Stimulated activated CD4-positive, alpha-beta T cell treated with anti-CD3 and anti-CD28 coated beads, Interleukin-15, amount 100 ng/mL, for 48 hours (primary cell): ENCODE measurements around the gene MACF1.
"Not testable (repeated sequence)": the region's sequence is repeated elsewhere in the genome, so short reads cannot be mapped to it uniquely, and the experiment has no call there.

ENCODE experiments used
- DNase-seq, 2 donors: peaks; one replicate each; pipeline ENCODE4 v3.0.0-alpha.2; 2020; ENCODE audit warnings: low read depth in 2 of 2

MACF1 gene

DNA sequence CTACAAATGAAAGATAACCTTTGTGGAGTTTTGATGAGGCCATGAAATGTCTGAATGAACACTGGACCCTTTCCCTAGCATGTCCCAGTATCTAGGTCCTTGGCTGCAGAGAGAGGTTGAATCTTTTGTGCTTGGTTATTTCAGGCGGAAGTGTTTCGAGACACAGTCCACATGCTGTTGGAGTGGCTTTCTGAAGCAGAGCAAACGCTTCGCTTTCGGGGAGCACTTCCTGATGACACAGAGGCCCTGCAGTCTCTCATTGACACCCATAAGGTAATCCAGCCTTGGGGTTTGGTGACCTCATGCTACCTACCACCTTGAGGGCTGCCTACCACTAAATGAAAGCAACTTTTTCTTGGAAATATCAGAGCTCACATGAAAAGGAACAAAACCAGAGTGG lies 248.0 kb downstream of the MACF1 start:
- DNase-seq, result no peak

DNA sequence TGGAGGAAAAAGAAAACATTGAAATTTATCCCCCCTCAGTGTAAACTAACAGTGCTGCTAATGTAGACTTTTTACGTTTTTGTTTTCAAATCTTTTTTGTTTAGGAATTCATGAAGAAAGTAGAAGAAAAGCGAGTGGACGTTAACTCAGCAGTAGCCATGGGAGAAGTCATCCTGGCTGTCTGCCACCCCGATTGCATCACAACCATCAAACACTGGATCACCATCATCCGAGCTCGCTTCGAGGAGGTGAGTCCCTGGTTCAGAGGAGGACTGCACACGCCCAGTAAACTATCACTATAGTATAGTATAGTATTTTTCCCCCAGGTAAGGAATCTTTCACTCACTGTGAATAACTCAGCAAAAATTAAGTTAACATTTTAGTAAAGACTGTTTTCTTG lies 249.1 kb downstream of the MACF1 start:
- no peak for DNase-seq

DNA sequence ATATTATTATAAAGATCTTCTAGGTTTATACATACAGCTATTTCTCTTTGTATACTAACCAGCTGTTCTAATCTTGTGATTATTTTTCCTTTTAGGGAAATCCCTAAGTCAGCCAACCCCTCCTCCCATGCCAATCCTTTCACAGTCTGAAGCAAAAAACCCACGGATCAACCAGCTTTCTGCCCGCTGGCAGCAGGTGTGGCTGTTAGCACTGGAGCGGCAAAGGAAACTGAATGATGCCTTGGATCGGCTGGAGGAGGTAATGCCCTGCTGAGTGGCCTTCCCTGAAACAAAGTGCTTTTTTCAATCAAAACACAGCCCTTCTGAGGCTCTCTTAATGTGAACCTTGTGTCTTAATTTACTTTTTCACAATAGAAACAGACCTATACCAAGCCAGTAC lies 254.5 kb downstream of the MACF1 start:
- no peak for DNase-seq

DNA sequence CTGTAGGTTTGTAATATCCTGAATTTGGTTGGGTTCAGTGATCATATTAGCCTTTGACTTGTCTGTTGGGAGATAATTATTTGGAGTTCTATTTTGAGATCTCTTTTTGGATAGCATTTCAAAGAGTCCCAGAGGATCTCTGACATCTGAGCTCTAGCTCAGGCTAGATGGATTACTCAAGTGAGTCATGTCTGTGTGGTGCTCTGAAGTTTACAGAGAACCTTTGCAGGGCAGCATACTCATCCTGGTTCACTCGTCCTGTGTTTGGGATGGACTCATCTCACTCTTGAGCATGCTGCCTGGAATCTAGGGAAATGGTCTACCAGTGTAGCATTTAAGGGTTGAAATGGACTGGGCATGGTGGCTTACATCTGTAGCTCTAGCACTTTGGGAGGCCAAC lies 257.6 kb downstream of the MACF1 start:
- DNase-seq, result no peak

DNA sequence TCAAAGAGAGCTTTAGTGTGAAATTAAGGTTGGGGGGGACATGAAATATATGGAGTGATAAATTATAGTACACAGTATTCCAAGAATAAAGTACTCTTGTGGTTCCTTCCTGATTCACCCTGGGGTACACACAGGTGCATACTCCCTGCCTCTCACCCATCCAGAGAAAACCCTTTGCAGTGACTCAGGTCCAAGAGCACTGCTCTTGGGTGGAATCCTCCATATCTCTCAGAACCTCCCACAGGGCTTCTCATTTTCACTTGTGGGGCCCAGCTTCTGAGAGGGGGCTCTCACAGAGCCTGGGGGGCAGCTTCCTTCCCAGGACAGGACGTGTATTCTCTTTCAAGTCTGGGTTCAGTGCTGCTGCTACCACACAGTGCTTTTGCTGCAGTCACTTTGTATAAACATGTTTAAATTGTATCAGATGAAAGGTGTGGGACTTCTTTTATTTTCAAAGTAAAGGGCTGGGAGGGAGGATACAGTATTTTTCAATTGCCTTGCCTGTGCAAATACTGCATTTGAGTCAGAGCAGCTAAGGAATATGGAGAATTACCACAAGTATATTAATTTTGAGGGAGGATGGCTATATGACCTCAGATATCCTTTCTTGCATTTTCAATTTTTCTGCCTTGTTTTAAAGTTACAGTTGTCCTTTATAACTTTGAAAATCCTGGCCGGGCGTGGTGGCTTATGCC lies 262.1 kb downstream of the MACF1 start:
- no peak for DNase-seq

DNA sequence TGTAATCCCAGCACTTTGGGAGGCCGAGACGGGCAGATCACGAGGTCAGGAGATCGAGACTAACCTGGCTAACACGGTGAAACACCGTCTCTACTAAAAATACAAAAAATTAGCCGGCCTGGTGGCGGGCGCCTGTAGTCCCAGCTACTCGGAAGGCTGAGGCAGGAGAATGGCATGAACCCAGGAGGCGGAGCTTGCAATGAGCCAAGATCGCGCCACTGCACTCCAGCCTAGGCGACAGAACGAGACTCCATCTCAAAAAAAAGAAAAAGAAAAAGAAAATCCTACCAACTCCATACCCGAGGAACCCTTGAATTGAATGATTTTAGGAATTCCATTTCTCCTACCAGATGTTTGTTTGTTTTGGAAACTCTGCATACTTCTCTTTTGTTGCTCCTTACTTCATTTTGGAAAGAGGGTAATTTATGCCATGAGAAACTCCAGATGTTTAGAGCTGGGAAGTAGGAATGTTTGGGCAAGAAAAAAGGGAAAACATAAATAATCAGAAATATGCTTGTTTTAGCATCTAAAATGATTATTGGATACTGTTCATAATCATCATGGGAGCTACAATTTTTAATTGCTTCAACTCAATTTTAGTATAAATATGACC lies 262.7 kb downstream of the MACF1 start:
- DNase-seq, result not testable (repeated sequence)

DNA sequence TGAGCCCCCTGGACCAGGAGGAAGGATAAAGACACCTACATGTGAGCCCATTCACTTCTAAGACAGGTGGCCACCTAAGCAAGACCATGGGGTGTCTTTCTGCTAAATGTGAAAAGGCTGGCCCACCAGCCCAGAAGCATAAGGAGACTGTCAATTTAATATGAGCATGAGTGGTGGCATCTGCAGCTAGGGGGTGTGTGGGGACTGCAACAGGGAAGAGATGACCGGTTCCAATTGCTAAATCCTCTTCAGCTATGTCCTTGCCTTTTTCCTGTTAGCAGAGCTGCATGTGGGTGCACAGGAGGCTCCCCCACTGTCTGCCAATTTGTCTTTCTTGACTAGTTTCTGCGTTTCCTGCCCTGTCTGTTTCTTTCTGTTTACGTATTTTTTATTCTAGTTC lies 264.7 kb downstream of the MACF1 start:
- DNase-seq, result no peak

DNA sequence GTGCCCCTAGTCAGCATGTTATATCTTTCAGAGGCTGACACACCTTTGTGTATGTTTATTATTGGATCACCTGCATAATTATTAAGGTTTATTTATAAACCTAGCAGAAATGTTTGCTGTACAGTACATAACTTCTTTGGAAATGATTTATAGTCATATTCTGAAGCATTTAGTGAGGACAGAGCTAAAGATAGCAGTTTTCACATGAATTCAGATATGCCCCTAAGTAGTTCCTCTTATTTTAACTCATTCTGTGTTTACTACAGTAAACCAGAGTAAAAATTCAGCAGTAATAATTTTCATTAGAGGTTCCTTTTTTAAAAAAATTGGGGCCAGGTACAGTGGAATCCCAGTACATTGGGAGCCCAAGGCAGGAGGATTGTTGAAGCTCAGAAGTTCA lies 265.5 kb downstream of the MACF1 start:
- DNase-seq, result no peak

DNA sequence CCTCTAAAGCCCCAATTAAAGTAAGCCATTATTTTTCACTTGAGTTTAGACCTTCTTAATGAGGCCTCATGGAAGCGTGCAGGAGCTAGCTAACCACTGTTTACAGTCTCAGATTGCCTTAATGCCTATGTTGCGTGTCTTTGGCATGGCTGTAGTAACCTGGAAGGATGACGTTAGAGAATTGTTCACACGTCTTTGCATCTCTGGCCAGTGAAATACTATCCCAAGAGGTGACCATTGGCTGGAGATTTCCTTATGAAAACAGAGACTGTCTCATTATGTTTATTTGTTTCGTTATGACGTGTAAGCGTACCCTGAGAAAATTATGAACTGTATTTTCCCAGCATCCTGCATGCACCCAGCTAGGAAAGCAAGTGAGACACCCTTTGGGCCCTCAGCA lies 268.3 kb downstream of the MACF1 start:
- no peak for DNase-seq

DNA sequence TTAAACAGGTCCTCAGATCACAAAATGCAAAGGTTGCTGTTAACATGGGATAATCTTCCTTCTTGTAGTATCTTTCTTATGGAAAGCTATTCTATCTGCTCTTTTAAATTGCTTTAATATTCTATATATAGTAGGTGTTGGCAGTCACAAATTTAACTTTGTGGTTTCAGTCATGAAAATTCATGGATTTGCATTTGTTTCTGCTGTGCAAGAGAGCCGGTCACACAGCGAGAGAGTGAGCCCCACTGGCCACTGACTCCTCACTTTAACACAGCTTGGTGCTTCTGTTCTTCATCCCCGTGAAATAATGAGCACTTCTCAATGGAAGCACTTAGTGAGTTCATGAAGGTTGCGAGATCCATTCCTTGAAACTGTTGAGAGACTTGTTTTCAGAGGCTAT lies 268.8 kb downstream of the MACF1 start:
- no peak for DNase-seq

DNA sequence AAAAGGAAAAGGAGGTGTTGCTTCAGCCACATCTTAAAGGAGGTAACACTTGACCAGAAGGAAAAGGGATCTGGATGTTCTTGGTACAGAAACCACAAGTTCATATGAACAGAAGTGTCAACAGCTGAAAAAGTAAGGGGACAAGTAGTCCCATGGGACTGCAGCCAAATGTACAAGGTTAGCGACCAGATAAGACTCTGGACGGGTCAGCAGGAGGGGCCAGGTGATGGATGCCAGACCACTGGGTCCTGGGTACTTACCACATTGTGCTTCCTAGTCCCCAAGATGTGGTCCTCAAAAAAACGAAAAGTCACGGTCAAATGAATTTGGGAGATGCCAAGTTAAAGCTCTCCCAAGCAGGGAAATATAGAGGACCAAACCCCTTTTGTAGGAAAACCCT lies 270.3 kb downstream of the MACF1 start:
- DNase-seq, result no peak

DNA sequence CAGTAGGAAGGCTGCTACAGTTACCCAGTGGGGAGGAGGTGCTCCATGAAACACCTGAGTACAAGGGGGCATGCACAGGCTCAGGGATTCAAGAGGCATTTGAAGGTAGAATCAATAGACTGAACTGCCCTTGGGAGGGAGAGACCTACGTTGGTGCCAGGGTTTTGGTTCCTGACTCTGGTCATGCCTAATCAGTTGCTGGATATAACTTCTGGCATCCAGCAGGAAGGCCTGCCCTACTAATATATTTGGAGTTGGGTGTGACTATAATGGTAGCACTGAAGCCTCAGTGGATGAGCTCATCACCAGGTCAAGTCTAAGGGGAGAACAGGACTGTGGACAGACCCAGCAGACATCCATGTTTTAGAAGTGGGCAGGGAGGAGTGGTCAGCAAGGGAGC lies 271.1 kb downstream of the MACF1 start:
- not testable (repeated sequence) for DNase-seq

DNA sequence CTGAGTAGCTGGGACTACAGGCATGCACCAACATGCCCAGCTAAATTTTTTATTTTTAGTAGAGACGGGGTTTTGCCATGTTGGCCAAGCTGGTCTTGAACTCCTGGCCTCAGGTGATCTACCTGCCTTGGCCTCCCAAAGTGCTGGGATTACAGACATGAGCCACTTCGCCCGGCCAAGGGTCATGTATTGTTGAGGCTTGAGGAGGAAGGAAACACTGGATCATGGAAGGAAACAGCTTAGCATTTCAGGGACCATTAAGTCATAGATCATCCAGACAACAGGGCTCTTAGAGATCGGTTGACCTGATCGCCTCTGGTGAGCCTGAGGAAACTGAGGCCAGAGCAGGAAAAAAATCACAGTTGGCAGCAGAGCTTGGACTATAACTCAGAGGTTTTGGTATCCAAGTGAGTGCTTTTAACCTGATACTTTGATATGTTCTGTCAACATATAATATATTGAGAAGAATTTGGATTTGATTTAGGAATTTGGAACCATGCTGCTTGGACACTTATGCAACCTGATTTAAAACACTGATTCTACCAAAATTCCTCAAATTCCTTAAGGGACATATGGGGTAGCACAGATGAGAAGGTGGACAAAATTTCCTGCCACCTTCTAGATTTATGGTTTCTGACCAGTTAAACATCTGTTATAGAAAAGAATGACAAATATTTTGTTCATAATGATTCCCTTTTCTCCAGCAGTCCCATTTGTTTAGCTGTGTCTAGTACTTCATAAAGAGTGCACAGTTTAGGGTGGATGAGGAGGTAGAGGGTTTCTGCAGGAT lies 273.8 kb downstream of the MACF1 start:
- no peak for DNase-seq

DNA sequence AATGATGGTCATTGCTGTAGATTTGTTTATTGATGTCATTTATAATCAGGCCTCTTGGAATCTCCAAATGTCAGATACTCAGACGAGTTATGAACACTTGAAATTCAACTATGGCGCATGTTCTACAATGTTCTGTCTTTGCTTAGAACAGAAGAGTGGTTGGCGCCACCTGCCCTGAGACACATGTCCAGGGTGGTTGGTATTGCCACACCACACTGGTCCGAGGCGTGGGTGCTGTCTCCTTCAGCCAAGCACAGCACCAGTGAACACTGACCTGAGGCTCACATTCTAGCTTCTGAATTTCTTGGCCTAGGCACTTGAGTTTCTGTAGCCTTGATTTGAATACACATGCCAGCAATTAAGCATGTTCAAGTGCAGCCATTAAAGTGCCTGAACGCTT lies 276.8 kb downstream of the MACF1 start:
- DNase-seq, result no peak

DNA sequence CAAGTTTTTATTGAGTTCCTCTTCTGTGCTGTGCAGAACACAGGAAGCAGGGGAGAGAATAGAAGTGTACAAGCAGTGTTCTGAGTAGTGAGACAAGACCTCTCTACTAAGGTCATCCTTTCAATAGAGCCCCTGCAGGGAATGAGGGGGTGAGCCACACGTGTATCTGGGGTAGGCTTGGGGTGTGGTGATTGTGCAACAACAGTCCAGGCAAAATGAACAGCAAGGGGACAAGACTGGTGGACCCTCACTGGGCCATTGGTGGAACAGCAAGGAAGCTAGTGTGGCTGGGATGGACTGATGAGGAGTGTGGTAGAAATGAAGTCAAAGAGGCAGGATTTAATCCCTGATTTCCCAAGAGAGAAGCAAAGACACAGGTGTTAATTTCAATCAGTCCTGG lies 278.8 kb downstream of the MACF1 start:
- no peak for DNase-seq

DNA sequence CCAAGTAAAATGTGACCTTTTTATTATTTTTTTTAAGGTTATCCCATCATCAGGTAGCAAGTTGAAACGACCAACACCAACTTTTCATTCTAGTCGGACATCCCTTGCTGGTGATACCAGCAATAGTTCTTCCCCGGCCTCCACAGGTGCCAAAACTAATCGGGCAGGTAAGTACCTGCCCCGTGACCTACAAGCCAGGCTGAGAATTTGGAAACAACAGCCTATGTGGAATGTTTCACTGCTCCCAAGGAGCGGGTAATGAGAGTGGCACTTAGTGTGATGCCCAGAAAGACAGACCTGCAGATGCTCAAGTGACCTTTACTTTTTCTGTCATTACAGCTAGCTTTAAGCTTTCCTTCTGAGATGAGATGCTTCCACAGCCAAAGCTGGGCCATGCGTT lies 280.1 kb downstream of the MACF1 start:
- DNase-seq, result no peak

DNA sequence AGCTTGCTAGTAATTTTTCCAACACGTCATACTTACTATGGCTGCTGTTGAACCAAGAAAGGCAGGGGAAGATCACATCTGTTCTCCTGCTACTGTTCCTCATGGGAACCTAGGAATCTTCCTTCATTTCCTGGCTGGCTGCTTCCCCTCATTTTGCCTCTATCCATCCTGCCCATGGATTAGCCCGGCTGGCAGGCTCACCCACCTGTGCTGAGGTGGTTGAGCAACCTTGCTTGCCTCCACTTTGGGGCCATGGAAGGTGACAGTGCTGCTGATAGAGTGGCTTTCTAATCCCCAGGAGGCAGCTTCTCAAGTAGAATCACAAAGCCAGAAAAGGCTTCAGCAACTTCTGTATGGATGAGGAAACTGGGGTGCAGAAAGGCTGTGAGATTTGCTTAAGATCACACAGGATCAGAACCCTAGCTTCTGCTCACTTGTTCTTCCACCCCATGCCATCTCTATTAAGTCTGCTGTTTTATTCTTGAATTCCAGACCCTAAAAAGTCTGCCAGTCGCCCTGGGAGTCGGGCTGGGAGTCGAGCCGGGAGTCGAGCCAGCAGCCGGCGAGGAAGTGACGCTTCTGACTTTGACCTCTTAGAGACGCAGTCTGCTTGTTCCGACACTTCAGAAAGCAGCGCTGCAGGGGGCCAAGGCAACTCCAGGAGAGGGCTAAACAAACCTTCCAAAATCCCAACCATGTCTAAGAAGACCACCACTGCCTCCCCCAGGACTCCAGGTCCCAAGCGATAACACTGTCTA lies 280.7 kb downstream of the MACF1 start:
- DNase-seq, result no peak

DNA sequence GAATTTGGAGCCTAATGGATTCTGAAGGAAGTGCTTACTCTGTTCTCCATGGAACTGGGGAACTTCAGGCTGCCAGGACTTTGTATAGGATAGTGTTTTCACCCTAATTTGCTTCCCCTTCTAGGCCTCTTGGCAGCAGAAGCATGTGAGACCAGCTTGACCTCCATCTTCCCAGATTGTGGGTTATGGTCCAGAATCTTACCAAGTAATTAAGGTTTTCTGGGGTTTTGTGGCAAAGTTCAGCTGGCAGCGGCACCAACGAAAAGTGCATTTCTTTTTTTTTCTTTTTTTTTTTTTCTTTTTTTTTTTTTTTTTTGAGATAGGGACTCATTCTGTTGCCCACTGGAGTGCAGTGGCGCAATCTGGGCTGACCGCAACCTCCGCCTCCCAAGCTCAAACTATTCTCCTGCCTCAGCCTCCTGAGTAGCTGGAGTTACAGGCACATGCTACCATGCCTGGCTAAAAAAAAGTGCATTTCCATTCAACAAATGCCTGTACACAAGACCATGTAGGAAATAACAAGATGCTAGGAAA lies 283.6 kb downstream of the MACF1 start:
- no peak for DNase-seq

DNA sequence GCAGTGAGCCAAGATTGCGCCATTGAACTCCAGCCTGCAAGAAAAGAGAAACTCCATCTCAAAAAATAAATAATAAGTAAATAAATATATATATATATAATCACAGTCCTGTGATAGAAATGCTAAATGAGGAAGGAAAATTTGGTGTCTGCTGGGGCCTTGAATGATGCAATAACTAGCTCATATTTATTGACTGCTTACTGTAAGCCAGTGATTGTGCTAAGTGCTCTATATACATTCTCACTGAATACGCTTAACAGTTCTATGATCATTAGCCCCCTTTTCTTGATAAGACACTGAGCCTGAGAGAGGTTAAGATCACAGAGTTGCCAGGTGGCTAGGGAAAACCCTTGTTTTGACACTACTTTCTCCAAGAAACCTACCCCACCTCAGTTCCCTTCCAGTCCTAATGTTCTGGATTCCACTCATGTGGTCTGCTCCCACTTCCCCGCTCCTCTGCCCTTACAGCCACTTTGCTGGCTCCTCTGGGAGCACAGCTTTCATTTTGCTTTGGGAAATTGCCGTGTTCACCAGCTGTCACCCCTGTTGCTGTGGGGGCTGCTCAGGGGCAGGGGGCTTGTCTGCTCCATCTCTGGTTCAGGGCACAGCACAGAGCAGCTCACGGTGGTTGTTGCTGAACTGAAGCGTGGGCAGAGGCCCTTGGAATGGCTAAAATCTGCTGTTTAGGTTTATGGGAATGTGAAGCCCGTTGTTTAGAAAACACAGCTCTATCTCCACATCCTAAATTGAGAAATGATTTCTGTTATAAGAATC lies 284.5 kb downstream of the MACF1 start:
- no peak for DNase-seq

DNA sequence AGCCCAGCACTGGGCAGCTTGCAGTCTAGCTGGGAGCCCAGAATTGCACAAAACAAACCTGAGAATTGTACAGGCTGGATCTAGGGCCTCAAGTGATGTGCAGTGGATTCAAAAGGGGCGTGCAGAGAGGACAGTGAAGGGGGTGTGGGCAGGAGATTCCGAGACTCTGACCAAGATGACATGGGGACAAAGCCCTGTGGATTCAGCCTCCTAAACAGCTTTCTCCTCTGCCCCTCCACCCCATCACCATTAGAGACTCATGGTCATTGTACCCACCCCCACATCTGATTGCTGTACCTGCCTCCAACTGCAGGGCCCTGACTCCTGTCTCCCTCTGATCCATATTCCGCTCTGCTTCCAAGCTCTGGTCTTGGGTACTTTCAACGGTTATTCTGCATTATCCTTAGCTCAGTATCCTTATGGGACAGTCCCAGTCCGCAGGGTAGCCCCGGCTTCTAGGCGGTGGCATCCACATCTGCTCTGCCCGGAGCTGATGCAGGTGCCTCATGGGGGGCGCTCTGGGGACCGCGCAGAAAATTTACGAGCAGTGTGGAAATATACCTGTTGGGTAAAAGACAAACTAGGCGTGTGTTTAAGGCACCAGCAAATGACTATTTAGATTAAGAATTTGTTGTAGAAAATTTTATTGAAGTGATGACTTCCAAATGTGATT lies 285.2 kb downstream of the MACF1 start:
- no peak for DNase-seq
